ENCODE data around the gene LCN9.

Gene LCN9

DNA sequence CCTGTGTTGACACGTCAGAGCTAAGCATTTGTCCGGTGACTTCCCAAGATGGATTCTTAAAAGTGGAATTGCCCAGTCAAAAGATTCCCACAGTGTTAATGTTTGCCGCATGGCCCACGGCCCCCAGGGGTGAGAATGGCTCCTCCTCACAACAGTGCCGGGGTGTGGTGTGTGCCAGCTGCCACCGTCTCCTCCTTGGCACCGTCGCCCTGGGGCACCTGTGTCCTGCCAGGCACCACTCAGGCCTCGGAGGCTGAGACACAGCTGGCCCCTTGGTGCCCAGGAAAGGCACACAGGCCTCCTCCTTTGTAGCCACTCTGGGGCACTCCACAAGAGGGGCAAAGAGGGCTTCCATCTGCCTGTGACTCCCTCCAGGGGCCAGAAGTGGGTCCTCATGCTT lies 43.2 kb downstream of the LCN9 start:
- TF ChIP-seq, protein P1, sequence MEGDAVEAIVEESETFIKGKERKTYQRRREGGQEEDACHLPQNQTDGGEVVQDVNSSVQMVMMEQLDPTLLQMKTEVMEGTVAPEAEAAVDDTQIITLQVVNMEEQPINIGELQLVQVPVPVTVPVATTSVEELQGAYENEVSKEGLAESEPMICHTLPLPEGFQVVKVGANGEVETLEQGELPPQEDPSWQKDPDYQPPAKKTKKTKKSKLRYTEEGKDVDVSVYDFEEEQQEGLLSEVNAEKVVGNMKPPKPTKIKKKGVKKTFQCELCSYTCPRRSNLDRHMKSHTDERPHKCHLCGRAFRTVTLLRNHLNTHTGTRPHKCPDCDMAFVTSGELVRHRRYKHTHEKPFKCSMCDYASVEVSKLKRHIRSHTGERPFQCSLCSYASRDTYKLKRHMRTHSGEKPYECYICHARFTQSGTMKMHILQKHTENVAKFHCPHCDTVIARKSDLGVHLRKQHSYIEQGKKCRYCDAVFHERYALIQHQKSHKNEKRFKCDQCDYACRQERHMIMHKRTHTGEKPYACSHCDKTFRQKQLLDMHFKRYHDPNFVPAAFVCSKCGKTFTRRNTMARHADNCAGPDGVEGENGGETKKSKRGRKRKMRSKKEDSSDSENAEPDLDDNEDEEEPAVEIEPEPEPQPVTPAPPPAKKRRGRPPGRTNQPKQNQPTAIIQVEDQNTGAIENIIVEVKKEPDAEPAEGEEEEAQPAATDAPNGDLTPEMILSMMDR (IDR thresholded peaks at IDR 0.05; ENCODE audit: low read depth, low read length, missing control alignments) = no peak
- no peak for DNase-seq (ENCODE audit: low read depth)
- H3K4me3 ChIP-seq (ENCODE audit: low read depth, low read length) = no peak overlapping the region
- in situ Hi-C loops (cut with HindIII; ENCODE audit: low sequenced_read_pairs) = no loop called here

DNA sequence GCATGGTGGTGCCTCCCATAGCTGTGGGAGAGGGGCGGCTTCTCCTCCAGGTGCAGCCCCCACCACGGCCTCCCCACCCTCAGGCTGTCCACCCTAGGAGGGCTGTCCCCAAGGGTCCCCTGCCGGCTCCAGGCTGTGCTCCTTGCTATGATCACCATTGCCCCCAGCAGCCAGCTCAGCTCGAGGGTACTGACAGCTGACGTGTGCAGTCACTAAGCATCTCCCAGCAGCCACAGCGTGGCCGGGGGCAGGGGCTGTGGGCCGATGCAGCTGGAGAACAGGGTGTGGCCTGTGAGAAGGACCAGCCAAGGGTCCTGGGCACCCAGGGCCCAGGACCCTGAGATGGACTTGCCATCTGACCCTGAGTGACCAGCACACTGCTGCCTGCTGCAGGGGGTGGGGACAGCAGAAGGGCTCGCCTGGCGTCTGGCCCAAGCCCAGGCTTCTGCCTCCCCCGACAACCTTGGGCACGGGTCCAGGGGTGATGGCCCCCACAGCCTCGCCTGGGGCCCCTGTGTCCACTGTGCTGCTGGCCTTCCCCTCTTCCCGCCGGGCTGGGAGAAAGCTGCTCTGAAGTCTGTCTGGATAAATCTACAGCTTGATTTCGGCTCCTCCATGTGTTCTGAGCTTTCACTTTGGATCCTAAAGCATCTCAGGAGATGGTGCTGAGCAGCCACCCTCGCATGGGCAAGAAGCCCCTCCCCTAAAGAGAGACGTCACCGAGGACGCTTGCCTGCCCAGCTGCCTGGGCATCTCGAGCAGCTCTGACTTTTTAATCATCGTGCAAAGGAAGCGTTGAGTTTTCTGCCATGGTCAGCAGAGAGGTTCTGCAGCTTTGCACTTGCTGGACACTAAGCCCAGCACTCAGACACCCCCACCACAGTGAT lies 44.4 kb downstream of the LCN9 start:
- in situ Hi-C loops (cut with HindIII; ENCODE audit: low sequenced_read_pairs) = no loop called here
- H3K4me3 ChIP-seq (ENCODE audit: low read depth, low read length) = no peak overlapping the region

DNA sequence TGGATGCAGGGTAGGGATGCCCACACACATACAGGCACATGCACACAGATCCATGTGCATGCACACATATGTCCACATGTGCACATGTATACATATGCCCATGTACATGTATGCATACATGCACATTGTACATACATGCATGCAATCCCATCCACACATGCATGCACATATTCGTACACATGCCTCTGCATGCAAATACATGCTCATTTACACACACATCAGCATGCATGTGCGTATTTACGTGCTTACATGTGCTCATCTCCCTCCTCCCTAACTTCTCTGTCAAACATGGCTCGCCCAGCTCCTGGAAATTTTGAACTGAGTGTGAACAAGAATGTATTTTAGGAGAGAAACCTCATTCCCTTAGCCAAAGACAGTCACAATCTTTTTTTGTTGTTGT lies 45.1 kb downstream of the LCN9 start:
- no peak for DNase-seq (ENCODE audit: low read depth)
- no peak overlapping the region for H3K4me3 ChIP-seq (ENCODE audit: low read depth, low read length)
- in situ Hi-C loops (cut with HindIII; ENCODE audit: low sequenced_read_pairs) = no loop called here
- TF ChIP-seq, protein P1 (IDR thresholded peaks at IDR 0.05; ENCODE audit: low read depth, low read length, missing control alignments) = no peak

More for the DNA sequence above, 44.4 kb downstream of the LCN9 start:
- DNase-seq (ENCODE audit: low read depth) = no peak
- TF ChIP-seq, protein P1 (IDR thresholded peaks at IDR 0.05; ENCODE audit: low read depth, low read length, missing control alignments) = no peak

DNA sequence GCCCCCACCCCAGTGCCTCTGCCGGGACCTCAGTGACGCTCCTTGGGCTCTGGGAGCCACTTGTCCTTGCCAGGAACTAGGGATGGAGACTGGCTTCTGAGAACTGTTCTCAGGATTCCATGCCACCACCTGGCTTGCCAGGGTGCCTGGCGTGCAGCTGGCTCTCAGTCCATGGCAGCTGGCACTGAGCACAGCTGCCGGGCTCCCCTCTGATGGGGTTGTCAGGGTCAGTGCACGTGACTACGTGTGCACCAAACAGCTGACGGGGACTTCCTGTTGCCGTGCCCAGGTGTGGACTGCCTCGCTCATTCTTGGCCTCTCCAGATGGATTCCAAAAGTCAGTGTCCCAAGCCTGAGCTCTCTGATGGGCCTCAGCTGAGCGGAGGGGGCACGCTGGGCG lies 48.3 kb downstream of the LCN9 start:
- no peak for DNase-seq (ENCODE audit: low read depth)
- in situ Hi-C loops (cut with HindIII; ENCODE audit: low sequenced_read_pairs) = loop anchor here (10.0 kb wide), 5 partner anchors 57 to 443 kb away; partner anchors contain the start of gene MRPS2
- TF ChIP-seq, protein P1 (IDR thresholded peaks at IDR 0.05; ENCODE audit: low read depth, low read length, missing control alignments) = no peak
- H3K4me3 ChIP-seq (ENCODE audit: low read depth, low read length) = no peak overlapping the region

DNA sequence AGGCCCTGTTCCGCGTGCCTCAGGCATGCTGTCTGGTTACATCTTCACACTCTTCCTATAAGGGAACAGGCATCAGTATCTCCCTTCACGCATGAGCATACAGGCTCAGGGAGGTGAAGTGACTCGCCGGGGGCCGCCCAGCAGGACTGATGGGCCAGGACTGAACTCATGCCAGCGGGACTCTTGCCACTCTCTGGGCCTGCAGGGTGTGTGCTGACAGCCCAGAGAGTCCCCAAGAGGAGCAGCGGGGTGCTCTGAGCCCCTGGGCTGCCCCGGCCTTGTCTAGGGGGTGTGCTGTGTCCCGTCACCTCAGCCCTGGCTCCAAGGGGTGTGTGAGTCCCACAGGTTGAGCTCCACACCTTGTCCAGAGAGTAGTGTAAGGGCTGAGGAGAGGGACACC lies 48.8 kb downstream of the LCN9 start:
- no peak for DNase-seq (ENCODE audit: low read depth)
- in situ Hi-C loops (cut with HindIII; ENCODE audit: low sequenced_read_pairs) = loop anchor here (10.0 kb wide), 5 partner anchors 57 to 443 kb away; partner anchors contain the start of gene MRPS2
- TF ChIP-seq, protein P1 (IDR thresholded peaks at IDR 0.05; ENCODE audit: low read depth, low read length, missing control alignments) = no peak

DNA sequence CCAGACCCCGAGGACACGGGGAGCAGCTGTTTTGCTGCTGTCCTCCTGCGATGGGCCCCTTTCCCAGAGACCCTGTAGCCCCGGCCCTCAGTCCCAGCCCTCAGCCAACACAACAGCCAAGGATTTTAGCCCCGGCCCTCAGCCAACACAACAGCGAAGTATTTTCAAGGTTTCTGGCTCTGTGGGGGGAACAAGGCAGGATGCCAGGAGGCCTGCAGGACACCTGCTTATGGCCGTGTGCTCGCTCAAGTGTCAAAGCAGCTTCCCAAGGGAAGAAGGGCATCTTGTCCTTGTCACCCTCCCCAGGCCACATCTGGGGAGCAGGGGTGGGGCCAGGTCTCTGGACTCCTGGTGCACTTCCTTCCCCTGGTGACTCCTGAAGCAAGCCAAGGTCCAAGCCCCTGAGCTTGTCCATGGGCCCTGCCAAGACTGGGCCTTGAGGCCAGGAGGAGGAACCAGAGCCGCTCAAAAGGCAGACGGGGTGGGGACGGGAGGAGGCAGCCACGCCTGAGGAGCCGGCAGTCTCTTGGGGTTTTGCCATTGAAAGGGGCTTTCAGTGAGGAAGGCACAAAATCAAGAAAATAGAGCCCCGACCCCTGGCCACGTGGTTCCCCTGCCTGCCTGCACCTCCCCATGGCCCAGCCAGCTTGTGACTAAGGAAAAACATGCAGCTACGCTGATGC lies 49.6 kb downstream of the LCN9 start:
- no peak overlapping the region for H3K4me3 ChIP-seq (ENCODE audit: low read depth, low read length)
- TF ChIP-seq, protein P1 (IDR thresholded peaks at IDR 0.05; ENCODE audit: low read depth, low read length, missing control alignments) = no peak
- in situ Hi-C loops (cut with HindIII; ENCODE audit: low sequenced_read_pairs) = loop anchor here (10.0 kb wide), 5 partner anchors 58 to 442 kb away; partner anchors contain the start of gene MRPS2
- no peak for DNase-seq (ENCODE audit: low read depth)

More for the DNA sequence above, 48.8 kb downstream of the LCN9 start:
- H3K4me3 ChIP-seq (ENCODE audit: low read depth, low read length) = no peak overlapping the region
